ENCODE data around the gene SDHA.
"Not testable (repeated sequence)": the region's sequence is repeated elsewhere in the genome, so short reads cannot be mapped to it uniquely, and the experiment has no call there.

- TF ChIP-seq, protein P1, sequence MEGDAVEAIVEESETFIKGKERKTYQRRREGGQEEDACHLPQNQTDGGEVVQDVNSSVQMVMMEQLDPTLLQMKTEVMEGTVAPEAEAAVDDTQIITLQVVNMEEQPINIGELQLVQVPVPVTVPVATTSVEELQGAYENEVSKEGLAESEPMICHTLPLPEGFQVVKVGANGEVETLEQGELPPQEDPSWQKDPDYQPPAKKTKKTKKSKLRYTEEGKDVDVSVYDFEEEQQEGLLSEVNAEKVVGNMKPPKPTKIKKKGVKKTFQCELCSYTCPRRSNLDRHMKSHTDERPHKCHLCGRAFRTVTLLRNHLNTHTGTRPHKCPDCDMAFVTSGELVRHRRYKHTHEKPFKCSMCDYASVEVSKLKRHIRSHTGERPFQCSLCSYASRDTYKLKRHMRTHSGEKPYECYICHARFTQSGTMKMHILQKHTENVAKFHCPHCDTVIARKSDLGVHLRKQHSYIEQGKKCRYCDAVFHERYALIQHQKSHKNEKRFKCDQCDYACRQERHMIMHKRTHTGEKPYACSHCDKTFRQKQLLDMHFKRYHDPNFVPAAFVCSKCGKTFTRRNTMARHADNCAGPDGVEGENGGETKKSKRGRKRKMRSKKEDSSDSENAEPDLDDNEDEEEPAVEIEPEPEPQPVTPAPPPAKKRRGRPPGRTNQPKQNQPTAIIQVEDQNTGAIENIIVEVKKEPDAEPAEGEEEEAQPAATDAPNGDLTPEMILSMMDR (IDR thresholded peaks at IDR 0.05) = not testable (repeated sequence)
- TF ChIP-seq EP300, POLR2A (IDR thresholded peaks at IDR 0.05): not testable (repeated sequence)
Observed at GRCh38 chr5:274346-274745, 56.2 kb downstream of the SDHA start.
